ENCODE data around the gene GJC2.

- peak in 1 of 3 experiments; percentile 14 for TF ChIP-seq CTCF (optimal IDR thresholded peaks at IDR 0.05 in 1 of 3, IDR thresholded peaks at IDR 0.05 in 1 of 3, conservative IDR thresholded peaks at IDR 0.05 in 1 of 3; ENCODE audit: extremely low read depth in 1 of 3, insufficient read depth in 2 of 3, low read length in 3 of 3)
- no peak for TF ChIP-seq EZH2 (IDR thresholded peaks at IDR 0.05; ENCODE audit: low read length)
These were observed 12.7 kb downstream of the GJC2 start for GRCh38 chr1:228162286-228163006.

Measured in keratinocyte (primary cell).